Measurements from ENCODE around the gene TBC1D9B. TPM values are rescaled to one million over a fixed set of nuclear protein-coding genes. Genes with fewer than 3 reads are reported as not detected.

Gene TBC1D9B
- total RNA-seq, 4 donors from 2014 or later, result 115 to 210 (median 168) TPM

DNA sequence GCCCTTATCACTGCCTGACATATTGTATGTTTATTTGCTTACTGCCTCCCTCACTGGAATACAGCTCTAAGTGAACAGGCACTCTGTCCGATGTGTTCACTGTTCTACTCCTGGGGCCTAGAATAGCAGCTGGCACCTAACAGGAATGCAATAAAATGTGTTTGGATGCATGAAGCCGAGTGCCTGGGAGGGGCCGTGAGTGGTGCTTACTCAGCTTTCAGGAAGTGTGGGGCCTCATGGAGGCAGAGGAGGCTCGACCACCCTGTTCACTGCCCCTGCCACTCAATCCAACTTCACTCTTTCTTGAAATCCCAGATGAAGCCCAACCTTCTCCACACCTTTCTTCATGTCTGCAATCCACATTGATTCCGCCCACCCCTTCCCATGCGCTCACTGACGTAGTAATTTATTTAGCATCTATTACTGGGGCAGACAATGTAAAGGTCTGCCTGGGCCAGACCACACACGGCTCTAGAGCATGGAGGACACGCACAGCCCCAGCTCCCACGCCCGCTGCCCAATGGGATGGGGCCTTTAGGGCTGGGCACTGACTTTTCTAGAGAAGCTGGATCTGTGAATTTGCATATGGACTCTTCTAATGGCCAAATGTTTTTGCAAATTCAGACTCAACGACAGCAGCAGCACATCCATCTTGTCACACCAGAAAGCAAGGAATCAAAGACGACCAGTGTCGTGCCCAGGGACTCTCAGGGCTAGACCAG is 21.3 kb downstream of the TBC1D9B start:
- TF ChIP-seq EP300 (IDR thresholded peaks at IDR 0.05) (no peak), POLR2A (IDR thresholded peaks at IDR 0.05) (no peak)
- TF ChIP-seq, protein P1, sequence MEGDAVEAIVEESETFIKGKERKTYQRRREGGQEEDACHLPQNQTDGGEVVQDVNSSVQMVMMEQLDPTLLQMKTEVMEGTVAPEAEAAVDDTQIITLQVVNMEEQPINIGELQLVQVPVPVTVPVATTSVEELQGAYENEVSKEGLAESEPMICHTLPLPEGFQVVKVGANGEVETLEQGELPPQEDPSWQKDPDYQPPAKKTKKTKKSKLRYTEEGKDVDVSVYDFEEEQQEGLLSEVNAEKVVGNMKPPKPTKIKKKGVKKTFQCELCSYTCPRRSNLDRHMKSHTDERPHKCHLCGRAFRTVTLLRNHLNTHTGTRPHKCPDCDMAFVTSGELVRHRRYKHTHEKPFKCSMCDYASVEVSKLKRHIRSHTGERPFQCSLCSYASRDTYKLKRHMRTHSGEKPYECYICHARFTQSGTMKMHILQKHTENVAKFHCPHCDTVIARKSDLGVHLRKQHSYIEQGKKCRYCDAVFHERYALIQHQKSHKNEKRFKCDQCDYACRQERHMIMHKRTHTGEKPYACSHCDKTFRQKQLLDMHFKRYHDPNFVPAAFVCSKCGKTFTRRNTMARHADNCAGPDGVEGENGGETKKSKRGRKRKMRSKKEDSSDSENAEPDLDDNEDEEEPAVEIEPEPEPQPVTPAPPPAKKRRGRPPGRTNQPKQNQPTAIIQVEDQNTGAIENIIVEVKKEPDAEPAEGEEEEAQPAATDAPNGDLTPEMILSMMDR (IDR thresholded peaks at IDR 0.05), result no peak

DNA sequence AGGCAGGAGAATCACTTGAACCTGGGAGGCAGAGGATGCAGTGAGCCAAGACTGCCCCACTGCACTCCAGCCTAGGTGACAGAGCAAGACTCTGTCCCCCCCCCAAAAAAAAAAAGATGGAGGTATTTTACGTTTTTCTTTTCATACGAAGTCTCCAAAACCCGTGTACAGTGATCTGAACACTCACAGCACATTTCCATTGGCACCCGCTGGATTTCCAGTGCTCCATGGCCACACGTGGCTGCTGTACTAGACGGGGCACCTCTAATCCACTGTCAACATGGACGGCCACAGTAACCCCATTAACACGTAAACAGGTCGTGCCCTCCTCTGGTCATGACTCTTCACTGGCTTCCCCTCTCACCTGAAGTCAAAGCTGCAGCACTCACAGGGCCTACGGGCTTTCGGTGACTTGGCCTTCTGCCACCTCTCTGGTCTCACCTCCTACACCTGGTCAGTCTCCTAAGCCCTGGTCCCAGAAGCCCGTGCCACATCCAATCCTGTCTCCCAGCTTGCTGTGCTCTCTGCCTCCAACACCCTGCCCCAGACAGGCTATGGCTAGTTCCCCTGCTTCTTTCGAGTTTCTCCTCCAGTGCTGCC is 22.1 kb downstream of the TBC1D9B start:
- Histone ChIP-seq H3K27ac (no peak overlapping the region), H3K4me3 (no peak overlapping the region), H3K36me3 (peaks cover 2 to 97% (median 16%) of the 10 kb centered on the region in 3 donors), H3K27me3 (no peaks in the 10 kb centered on the region), H3K4me1 (no peaks in the 10 kb centered on the region), H3K9me3 (peaks cover 0 to 22% (median 3%) of the 10 kb centered on the region in 4 donors)
- WGBS, 2 donors, result 96 to 98% methylated on average over 13 of the region's 13 CpGs
- TF ChIP-seq, protein P1 (IDR thresholded peaks at IDR 0.05), result no peak
- TF ChIP-seq POLR2A (IDR thresholded peaks at IDR 0.05) (no peak), EP300 (IDR thresholded peaks at IDR 0.05) (no peak)
- DNase-seq (ENCODE audit: low spot score in 2 of 2), result no peak

More for the DNA sequence above, 21.3 kb downstream of the TBC1D9B start:
- Histone ChIP-seq H3K4me3 (no peak overlapping the region), H3K9me3 (peaks cover 0 to 22% (median 3%) of the 10 kb centered on the region in 4 donors), H3K36me3 (peaks cover 6 to 97% (median 21%) of the 10 kb centered on the region in 3 donors), H3K4me1 (no peaks in the 10 kb centered on the region), H3K27me3 (no peaks in the 10 kb centered on the region), H3K27ac (no peak overlapping the region)
- no peak for DNase-seq (ENCODE audit: low spot score in 2 of 2)
- 82 to 86% methylated on average over 14 of the region's 14 CpGs for WGBS, 2 donors

DNA sequence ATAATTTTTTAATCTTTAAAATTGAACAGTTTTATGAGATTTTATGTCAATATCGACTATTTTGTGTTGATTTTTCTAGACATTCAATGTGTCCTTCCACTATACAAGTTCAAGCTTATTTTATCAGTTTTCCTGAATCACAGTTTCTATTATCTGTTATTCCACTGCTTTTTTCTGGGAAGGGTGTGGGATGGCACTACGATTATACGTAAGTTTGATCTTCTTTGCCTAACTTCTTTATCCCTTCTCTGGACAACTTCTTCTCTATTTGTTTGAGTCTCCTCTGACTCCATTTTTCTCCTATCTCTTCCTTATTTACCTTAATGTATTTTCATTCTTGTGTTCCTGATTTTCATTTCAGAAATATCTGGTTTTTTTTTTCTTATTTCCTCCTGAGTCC is 24.5 kb downstream of the TBC1D9B start:
- peaks cover 0 to 4% (median 0%) of the 10 kb centered on the region in 4 donors for H3K4me1 ChIP-seq
- H3K4me3 ChIP-seq, result no peak overlapping the region
- no peak for DNase-seq (ENCODE audit: low spot score in 2 of 2)
- 95% methylated on average over 3 of the region's 3 CpGs for WGBS, 2 donors
- H3K27ac ChIP-seq, result no peak overlapping the region
- peaks cover 0 to 22% (median 3%) of the 10 kb centered on the region in 4 donors for H3K9me3 ChIP-seq
- H3K27me3 ChIP-seq, result no peaks in the 10 kb centered on the region
- peaks cover 2 to 97% (median 3%) of the 10 kb centered on the region in 3 donors for H3K36me3 ChIP-seq
- TF ChIP-seq EP300 (IDR thresholded peaks at IDR 0.05), result no peak
- TF ChIP-seq POLR2A (IDR thresholded peaks at IDR 0.05), result no peak
- TF ChIP-seq, protein P1 (IDR thresholded peaks at IDR 0.05), result no peak

DNA sequence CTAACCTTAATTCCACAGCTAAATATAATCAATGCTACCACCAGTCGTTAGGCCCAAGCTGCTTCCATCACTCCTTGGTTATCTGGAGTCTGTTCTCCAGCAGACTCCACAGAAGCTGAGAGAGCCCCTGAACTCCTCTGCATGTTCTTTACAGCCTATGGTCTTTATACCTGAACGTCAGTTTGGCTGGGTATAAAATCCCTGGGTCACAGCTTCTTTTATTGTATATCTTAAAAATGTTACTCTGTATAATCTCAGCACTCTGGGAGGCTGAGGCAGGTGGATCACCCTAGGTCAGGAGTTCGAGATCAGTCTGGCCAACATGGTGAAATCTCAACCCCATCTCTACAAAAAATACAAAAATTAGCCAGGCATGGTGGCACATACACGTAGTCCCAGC is 25.4 kb downstream of the TBC1D9B start:
- Histone ChIP-seq H3K27me3 (no peaks in the 10 kb centered on the region), H3K4me3 (no peak overlapping the region), H3K36me3 (peaks cover 0 to 97% (median 2%) of the 10 kb centered on the region in 3 donors), H3K9me3 (peaks cover 0 to 22% (median 3%) of the 10 kb centered on the region in 4 donors), H3K4me1 (peaks cover 0 to 4% (median 0%) of the 10 kb centered on the region in 4 donors), H3K27ac (no peak overlapping the region)
- DNase-seq (ENCODE audit: low spot score in 2 of 2), result no peak
- 90 to 91% methylated on average over 4 of the region's 4 CpGs for WGBS, 2 donors
- TF ChIP-seq EP300 (IDR thresholded peaks at IDR 0.05) (no peak), POLR2A (IDR thresholded peaks at IDR 0.05) (no peak)
- TF ChIP-seq, protein P1 (IDR thresholded peaks at IDR 0.05), result no peak
